GM19193 (cell line): ENCODE measurements around the gene SSBP3.

ENCODE experiments used
- POLR2A ChIP-seq: IDR thresholded peaks from 4 replicates; pipeline ENCODE4 v1.6.1; 2011; ENCODE audit not compliant: insufficient read depth, insufficient read length; ENCODE audit errors: extremely low read depth

The SSBP3 gene

DNA sequence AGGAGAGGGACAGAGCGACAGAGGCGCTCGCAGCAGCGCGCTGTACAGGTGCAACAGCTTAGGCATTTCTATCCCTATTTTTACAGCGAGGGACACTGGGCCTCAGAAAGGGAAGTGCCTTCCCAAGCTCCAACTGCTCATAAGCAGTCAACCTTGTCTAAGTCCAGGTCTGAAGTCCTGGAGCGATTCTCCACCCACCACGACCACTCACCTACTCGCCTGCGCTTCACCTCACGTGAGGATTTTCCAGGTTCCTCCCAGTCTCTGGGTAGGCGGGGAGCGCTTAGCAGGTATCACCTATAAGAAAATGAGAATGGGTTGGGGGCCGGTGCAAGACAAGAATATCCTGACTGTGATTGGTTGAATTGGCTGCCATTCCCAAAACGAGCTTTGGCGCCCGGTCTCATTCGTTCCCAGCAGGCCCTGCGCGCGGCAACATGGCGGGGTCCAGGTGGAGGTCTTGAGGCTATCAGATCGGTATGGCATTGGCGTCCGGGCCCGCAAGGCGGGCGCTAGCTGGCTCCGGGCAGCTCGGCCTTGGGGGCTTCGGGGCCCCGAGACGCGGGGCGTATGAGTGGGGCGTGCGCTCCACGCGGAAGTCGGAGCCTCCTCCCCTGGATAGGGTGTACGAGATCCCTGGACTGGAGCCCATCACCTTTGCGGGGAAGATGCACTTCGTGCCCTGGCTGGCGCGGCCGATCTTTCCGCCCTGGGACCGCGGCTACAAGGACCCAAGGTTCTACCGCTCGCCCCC lies 206.3 kb downstream of the SSBP3 start, which contains the start of the genes CYB5RL and MRPL37:
CYB5RL (minus strand) TSS at position 266 of the 754 bp plus-strand sequence. CDS start 4,414 bp downstream, outside the sequence.
MRPL37 (plus strand) TSS at position 403 of the 754 bp plus-strand sequence; CDS start at position 480, 77 bp downstream.
- TF ChIP-seq POLR2A, result peak; percentile 89

DNA sequence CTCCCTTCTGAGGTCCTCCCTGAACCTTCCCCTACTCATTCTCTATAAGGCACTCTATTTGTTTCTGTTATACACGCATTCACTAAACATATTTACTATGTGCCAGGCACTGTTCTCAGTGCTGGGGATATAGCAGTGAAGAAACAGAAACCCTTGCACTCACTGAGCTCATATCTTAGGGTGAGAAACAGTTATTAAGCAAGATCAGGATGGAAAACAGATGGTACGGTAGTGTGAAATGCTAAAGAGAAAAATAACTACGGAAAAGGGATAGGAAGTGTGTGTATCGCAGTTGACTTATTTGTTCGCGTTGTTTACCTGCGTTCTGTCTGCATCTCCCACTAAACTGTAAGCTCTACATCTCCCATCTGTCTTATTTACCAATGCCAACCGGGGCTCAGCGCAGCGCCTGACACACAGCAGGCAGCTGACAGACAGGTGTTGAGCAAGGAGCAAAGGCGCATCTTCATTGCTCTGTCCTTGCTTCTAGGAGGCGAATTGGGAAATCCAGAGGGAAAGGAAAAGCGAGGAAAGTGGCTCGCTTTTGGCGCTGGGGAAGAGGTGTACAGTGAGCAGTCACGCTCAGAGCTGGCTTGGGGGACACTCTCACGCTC lies 206.9 kb downstream of the SSBP3 start:
- TF ChIP-seq POLR2A, result no peak

- TF ChIP-seq POLR2A, result no peak
Measured at GRCh38 chr1:54193453-54193852, 212.7 kb downstream of the SSBP3 start.

GRCh38 chr1:54191525-54191924 lies 214.7 kb downstream of the SSBP3 start:
- no peak for TF ChIP-seq POLR2A

- TF ChIP-seq POLR2A, result no peak
Measured at GRCh38 chr1:54190526-54190925, 215.7 kb downstream of the SSBP3 start.

- no peak for TF ChIP-seq POLR2A
Measured at GRCh38 chr1:54188291-54188690, 217.9 kb downstream of the SSBP3 start.

DNA sequence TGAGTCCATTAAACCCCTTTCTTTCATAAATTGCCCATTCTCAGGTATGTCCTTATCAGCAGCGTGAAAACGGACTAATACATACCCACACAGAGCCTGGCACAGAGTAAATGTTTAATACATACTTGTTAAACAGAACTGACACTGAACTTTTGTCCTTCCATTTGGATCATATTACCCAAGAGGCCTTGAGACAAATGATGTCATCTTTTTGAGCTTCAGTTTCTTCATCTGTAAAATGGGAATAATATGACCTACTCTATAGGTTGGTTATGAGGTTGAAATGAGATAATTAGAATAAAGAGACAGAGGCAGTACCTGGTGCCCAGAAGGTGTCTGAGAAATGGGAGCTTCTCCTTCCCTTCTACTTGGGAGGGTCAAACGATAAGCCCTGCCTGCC lies 220.1 kb downstream of the SSBP3 start:
- no peak for TF ChIP-seq POLR2A

GRCh38 chr1:54180701-54181360 lies 225.4 kb downstream of the SSBP3 start:
- TF ChIP-seq POLR2A, result no peak

DNA sequence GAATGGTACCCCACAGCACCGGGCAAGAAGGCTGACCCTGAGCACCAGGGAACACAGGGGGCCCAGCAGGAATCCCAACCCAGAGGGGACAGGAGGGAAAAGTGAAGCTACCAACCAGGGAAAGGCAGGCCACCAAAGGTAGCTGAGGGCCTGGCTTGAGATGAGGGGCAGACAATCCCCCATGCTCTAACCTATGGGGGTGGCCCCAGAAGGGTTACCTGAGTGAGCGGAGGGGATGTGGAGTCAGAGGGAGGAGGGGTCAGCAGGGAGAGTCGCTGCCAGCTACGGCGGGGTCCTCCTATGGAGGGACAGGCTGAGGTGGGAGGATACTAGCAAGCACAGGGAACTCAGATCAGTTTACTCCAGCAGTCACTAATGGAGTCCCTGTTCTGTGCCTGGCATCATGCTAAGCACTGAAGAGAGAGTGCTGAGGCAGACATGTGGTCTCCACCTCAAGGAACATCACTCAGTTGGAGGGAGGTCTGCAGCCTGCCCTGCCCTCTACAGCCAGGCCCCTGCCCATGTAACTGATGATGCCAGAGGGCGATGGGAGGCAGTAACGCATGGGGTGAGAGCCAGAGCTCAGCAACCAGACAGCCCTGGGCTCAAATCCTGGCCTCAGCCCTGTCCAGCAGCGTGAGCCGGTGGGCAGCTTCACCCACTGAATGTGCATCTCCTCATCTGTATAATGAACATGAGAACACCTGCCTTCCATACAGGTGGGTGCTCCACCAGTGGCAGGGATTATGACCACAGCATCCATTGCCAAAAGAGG lies 227.7 kb downstream of the SSBP3 start:
- TF ChIP-seq POLR2A, result no peak

DNA sequence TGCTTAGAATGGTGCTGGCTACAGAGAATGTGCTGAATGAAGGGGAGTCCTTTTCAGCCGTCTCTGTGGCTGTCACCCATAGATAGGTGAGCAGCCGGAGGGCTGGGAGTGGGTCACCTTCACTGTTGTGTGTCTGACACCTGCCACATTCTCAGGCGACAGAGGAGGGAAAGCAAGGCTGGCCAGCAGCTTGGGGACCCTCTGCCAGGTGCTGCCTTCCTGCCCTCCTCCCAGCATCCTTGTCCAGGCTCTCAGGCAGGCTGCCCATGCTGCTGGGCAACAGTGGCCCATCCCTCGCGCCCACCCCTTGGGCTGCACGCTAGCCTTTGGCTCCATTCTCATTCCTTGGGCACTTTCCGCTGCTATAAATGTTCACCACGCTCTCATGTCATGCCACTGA lies 228.5 kb downstream of the SSBP3 start:
- no peak for TF ChIP-seq POLR2A

- no peak for TF ChIP-seq POLR2A
Measured at GRCh38 chr1:54176621-54177327, 229.4 kb downstream of the SSBP3 start.
